ENCODE results near the gene CPZ.

CPZ gene

DNA sequence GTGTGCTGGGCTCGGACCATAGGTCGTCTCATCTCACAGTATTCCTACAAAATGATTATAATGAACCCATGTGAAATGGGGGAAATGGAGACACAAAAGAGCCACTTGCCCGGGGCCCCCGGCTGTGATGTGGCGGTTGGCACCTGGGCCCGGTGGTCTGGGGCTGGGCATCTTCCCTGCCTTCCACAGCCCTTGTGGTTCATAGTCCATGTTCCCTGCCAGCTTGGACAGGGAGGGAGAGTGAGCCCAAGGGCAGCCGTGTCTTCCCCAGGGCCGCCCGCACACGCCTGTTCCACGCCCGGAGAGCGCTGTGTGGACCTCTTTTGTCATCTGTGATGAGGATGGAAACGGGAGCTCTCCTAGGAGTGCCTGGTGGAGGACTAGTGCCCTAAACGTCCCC, 5.2 kb downstream of the CPZ start:
- POLR2A ChIA-PET: no interaction called here
- CTCF ChIA-PET: interaction anchor here (0.7 to 2.3 kb wide), 3 partner anchors 9 to 130 kb away, joined by 3 to 5 read pairs (median 5); no protein-coding TSS in a partner anchor
- TF ChIP-seq FOXK2 (IDR thresholded peaks at IDR 0.05) (no peak), CTBP1 (IDR thresholded peaks at IDR 0.05; ENCODE audit: borderline replicate concordance) (no peak), LEF1 (IDR thresholded peaks at IDR 0.05; ENCODE audit: borderline replicate concordance) (no peak), ARNT (IDR thresholded peaks at IDR 0.05) (no peak), ELF4 (IDR thresholded peaks at IDR 0.05) (no peak), NFRKB (IDR thresholded peaks at IDR 0.05) (no peak), SUZ12 (IDR thresholded peaks at IDR 0.05) (no peak), FOXA1 (IDR thresholded peaks at IDR 0.05) (no peak), BHLHE40 (IDR thresholded peaks at IDR 0.05; ENCODE audit: borderline replicate concordance) (no peak)
- no peak for DNase-seq (ENCODE audit: extremely low spot score)

DNA sequence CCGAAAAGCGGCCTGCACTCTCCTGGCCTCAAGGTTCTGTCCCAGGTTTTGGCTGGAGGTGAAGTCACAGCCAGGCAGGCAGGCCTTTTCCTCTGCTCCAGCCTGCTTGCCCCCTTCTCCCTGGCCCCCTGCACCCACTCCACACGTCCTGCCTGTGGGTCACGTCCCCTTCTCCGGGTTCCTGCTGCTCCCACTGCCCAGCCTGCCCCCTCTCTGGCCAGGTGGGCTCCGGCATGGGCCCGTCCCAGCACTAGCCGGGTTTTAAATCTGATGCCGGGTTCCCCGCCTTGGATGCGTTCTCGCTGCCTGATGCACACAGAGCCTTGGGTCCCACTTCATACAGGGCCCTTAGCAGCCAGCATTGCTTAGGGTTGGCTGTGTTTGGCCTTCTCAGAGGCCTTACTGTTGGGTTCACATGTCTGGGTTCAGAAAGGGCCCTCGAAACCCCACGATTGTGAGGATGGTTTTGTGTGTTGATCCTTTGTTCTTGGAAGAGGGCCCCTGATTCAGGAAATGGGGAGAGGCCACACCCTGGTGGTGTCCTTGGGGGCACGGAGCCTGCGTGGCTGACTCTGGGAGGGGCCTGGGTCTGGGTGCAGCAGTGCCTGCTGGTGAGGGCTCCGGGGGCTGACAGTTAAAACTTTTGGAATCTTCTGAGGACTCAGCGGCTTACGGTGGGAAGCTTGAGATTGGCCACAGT, 6.0 kb downstream of the CPZ start:
- ChIA-PET POLR2A (no interaction called here), CTCF (interaction anchor here (0.5 to 2.3 kb wide), 3 partner anchors 9 to 422 kb away, joined by 3 to 5 read pairs (median 3); no protein-coding TSS in a partner anchor)
- TF ChIP-seq CTBP1 (IDR thresholded peaks at IDR 0.05; ENCODE audit: borderline replicate concordance): no peak
- TF ChIP-seq SUZ12 (IDR thresholded peaks at IDR 0.05): no peak
- no peak for TF ChIP-seq FOXM1 (IDR thresholded peaks at IDR 0.05; ENCODE audit: borderline replicate concordance)
- no peak for TF ChIP-seq L3MBTL2 (conservative IDR thresholded peaks at IDR 0.05)
- no peak for TF ChIP-seq ELF4 (IDR thresholded peaks at IDR 0.05)
- TF ChIP-seq BHLHE40 (IDR thresholded peaks at IDR 0.05; ENCODE audit: borderline replicate concordance): no peak
- no peak for TF ChIP-seq ARNT (IDR thresholded peaks at IDR 0.05)
- no peak for TF ChIP-seq SP1 (IDR thresholded peaks at IDR 0.05)
- TF ChIP-seq FOXK2 (IDR thresholded peaks at IDR 0.05): no peak
- TF ChIP-seq LEF1 (IDR thresholded peaks at IDR 0.05; ENCODE audit: borderline replicate concordance): no peak
- no peak for TF ChIP-seq NFRKB (IDR thresholded peaks at IDR 0.05)
- no peak for TF ChIP-seq TARDBP (IDR thresholded peaks at IDR 0.05)
- TF ChIP-seq, protein P1, sequence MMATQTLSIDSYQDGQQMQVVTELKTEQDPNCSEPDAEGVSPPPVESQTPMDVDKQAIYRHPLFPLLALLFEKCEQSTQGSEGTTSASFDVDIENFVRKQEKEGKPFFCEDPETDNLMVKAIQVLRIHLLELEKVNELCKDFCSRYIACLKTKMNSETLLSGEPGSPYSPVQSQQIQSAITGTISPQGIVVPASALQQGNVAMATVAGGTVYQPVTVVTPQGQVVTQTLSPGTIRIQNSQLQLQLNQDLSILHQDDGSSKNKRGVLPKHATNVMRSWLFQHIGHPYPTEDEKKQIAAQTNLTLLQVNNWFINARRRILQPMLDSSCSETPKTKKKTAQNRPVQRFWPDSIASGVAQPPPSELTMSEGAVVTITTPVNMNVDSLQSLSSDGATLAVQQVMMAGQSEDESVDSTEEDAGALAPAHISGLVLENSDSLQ (IDR thresholded peaks at IDR 0.05): no peak
- no peak for DNase-seq (ENCODE audit: extremely low spot score)

DNA sequence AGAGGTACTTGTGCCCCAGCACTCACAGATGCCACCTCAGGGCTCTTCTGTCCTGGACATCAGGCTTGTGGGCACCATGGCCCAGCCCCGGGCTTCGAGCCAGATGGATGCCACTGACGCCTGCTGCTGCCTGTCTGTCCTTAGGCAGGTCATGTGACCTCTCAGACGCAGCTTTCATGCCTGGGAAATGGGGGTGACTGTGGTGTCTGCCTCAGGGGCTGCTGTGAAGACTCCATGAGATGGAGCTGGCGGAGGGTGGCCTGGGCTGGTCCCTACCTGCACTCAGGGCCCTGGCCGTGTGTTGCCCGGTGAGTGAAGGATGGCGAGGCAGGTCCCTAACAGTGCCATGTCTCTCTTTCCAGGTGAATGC, 6.5 kb downstream of the CPZ start:
- ChIA-PET POLR2A (no interaction called here), CTCF (interaction anchor here (0.5 to 0.6 kb wide), 2 partner anchors 52 to 422 kb away, joined by 3 read pairs; no protein-coding TSS in a partner anchor)
- no peak for DNase-seq (ENCODE audit: extremely low spot score)
- TF ChIP-seq FOXK2 (IDR thresholded peaks at IDR 0.05): no peak
- no peak for TF ChIP-seq BHLHE40 (IDR thresholded peaks at IDR 0.05; ENCODE audit: borderline replicate concordance)
- no peak for TF ChIP-seq SP1 (IDR thresholded peaks at IDR 0.05)
- no peak for TF ChIP-seq L3MBTL2 (conservative IDR thresholded peaks at IDR 0.05)
- no peak for TF ChIP-seq SUZ12 (IDR thresholded peaks at IDR 0.05)
- no peak for TF ChIP-seq FOXA1 (IDR thresholded peaks at IDR 0.05)
- TF ChIP-seq HDGF (IDR thresholded peaks at IDR 0.05; ENCODE audit: borderline replicate concordance): no peak
- TF ChIP-seq TARDBP (IDR thresholded peaks at IDR 0.05): no peak
- no peak for TF ChIP-seq ELF4 (IDR thresholded peaks at IDR 0.05)

DNA sequence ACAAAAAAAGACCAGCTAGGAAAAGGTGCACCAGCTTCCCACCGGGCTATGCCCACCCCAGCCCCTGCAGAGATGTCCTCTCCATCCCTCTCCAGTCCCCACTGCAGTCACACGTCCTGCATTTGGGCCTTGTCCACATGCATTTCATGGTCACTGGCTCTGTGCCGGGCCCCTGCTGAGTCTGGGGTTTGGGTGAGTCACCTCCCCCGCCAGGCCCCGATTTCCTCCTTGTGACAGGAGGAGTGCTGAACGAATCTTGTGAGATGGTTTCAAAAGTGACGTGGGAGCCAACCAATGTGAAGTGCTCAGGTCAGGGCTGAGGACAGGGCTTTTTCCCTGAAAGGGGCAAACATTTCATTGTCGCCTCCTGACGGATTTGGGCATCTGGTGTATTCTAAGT, 7.1 kb downstream of the CPZ start:
- CTCF ChIA-PET: interaction anchor here (0.6 kb wide), 1 partner anchor 52 kb away, joined by 3 read pairs; no protein-coding TSS in a partner anchor
- no peak for DNase-seq (ENCODE audit: extremely low spot score)
- POLR2A ChIA-PET: no interaction called here
- TF ChIP-seq, protein P1 (IDR thresholded peaks at IDR 0.05): peak; percentile 50
- TF ChIP-seq NFRKB (IDR thresholded peaks at IDR 0.05): no peak

DNA sequence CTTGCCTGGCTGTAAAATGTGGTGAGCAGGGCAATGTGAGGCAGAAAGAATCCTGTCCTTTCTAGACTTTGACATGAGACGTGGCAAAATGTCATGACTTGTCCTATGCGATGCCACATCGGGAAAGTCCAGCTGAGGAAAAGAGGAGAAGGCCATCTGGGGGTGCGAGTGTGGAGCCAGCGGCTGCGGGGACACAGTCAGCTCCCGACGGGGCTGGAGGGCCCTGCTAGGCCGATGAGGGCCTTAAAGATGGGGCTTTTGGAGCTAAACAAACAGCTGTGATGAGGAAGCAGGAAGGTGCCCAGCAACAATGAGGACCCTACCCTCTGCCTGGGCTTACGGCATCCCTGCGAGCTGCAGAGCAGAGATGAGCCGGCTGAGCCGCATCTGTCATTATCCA, 7.7 kb downstream of the CPZ start:
- TF ChIP-seq TARDBP (IDR thresholded peaks at IDR 0.05) (no peak), FOXA1 (IDR thresholded peaks at IDR 0.05) (no peak), ELF4 (IDR thresholded peaks at IDR 0.05) (no peak), BHLHE40 (IDR thresholded peaks at IDR 0.05; ENCODE audit: borderline replicate concordance) (no peak), L3MBTL2 (conservative IDR thresholded peaks at IDR 0.05) (no peak), HDGF (IDR thresholded peaks at IDR 0.05; ENCODE audit: borderline replicate concordance) (no peak), NFRKB (IDR thresholded peaks at IDR 0.05) (no peak), SP1 (IDR thresholded peaks at IDR 0.05) (no peak), SUZ12 (IDR thresholded peaks at IDR 0.05) (no peak), CTBP1 (IDR thresholded peaks at IDR 0.05; ENCODE audit: borderline replicate concordance) (no peak), ZNF384 (IDR thresholded peaks at IDR 0.05) (no peak), FOXM1 (IDR thresholded peaks at IDR 0.05; ENCODE audit: borderline replicate concordance) (no peak), LEF1 (IDR thresholded peaks at IDR 0.05; ENCODE audit: borderline replicate concordance) (no peak), ARNT (IDR thresholded peaks at IDR 0.05) (no peak), FOXK2 (IDR thresholded peaks at IDR 0.05) (no peak)
- TF ChIP-seq, protein P1 (IDR thresholded peaks at IDR 0.05): no peak
- no peak for DNase-seq (ENCODE audit: extremely low spot score)
- ChIA-PET POLR2A (no interaction called here), CTCF (interaction anchor here (0.9 kb wide), 1 partner anchor 13 kb away, joined by 4 read pairs; no protein-coding TSS in a partner anchor)

DNA sequence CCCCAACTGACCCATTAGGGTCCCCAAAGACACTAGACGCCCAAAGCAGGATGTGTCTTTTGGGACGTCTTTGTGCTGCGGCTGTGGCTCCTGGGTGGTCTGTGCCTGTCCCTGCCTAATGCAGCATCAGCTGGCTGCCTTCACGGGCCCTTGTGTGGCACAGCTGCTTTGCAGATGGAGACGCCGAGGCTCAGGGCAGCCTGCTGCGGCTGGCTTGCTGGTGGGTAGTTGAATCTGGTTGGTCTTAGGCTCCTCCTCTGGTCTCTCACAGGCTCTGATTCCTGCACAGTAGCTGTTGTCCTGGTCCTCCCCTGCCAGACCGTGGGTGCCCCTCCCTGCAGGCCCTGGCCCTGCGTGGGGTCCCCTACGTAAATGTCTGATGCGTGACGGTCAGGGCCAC, 8.1 kb downstream of the CPZ start:
- POLR2A ChIA-PET: no interaction called here
- CTCF ChIA-PET: interaction anchor here (0.9 kb wide), 1 partner anchor 13 kb away, joined by 4 read pairs; no protein-coding TSS in a partner anchor
- no peak for DNase-seq (ENCODE audit: extremely low spot score)
- TF ChIP-seq NFRKB (IDR thresholded peaks at IDR 0.05) (no peak), FOXM1 (IDR thresholded peaks at IDR 0.05; ENCODE audit: borderline replicate concordance) (no peak), ARNT (IDR thresholded peaks at IDR 0.05) (no peak), ELF4 (IDR thresholded peaks at IDR 0.05) (no peak), LEF1 (IDR thresholded peaks at IDR 0.05; ENCODE audit: borderline replicate concordance) (no peak)
